Measurements from ENCODE around the gene LMF1.
"Not testable (repeated sequence)": the region's sequence is repeated elsewhere in the genome, so short reads cannot be mapped to it uniquely, and the experiment has no call there.

LMF1 gene

GRCh38 chr16:822909-823297 lies 147.9 kb downstream of the LMF1 start:
- DNase-seq: no peak

DNA sequence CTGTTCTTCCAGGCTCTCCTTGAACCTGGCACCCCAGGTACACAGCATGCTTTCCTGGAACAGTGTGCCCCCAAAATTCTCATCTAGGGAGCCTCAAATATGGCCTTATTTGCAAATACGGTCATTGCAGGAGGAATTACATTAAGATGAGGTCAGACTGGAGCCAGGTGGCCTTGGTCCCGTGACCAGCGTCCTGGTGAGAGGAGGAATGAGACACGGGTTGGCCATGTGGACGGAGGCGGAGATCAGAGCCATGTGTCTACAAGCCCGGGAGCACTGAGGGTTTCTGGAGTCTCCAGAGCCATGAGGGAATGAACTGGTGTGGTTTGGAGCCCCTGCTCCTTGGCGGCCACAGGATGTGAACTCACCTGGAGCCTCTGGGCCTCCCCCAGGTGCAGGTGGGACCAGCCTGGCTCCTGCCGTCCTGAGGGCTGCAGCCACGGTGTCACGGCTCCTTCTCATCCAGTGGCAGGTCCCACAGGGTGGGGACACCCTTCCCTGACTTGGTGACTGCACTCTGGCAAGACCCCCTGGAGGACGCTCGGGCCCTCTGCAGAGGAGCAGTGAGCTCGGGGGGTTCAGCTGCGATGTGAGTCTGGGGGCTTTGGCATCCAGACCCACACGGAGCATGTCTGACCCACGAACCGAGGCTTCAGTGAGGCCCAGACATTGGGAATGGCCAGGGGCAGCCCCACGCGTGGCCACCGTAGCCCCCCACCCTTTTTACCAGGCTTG lies 148.4 kb downstream of the LMF1 start:
- no peak for DNase-seq

- no peak for DNase-seq
These were observed 149.0 kb downstream of the LMF1 start for GRCh38 chr16:821751-822150.

- DNase-seq: no peak
These were observed 150.0 kb downstream of the LMF1 start for GRCh38 chr16:820748-821147.

DNA sequence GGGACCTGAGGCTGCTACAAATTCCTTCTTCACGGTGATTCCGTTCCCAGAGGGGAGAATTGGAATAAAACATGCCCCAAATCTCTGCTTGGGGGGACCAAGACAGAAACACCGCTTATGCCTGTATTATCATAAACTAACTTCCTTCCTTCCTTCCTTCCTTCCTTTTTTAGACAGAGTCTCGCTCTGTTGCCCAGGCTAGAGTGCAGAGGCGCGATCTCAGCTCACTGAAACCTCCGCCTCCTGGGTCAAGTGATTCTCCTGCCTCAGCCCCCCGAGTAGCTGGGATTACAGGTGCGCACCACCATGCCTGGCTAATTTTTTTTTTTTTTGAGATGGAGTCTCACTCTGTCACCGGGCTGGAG lies 150.8 kb downstream of the LMF1 start:
- DNase-seq: not testable (repeated sequence)

- no peak for DNase-seq
These were observed 151.3 kb downstream of the LMF1 start for GRCh38 chr16:819336-820043.

GRCh38 chr16:818592-818991 lies 152.2 kb downstream of the LMF1 start:
- no peak for DNase-seq

GRCh38 chr16:818132-818531 lies 152.7 kb downstream of the LMF1 start:
- no peak for DNase-seq

- no peak for DNase-seq
These were observed 153.5 kb downstream of the LMF1 start for GRCh38 chr16:817001-817906.

- no peak for DNase-seq
These were observed 154.9 kb downstream of the LMF1 start for GRCh38 chr16:815861-816260.

DNA sequence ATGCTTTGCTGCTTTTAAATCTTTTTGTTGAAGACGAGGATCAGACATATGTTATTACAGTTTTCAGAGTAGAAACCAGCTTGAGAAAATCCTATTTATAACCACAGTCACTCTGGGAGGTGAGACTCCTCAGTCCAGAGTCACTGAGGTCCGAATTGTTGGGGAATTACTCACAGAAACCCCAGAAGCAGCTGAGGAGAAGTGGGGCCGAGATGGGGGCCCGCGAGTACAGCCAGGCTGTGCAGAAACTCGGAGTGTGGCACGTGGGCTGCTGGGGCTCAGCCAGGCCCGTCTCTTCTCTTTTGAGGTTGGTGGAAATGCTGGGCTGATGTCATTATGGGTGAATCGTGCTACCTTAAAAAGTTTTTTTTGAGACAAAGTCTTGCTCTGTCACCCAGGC lies 155.8 kb downstream of the LMF1 start:
- no peak for DNase-seq

DNA sequence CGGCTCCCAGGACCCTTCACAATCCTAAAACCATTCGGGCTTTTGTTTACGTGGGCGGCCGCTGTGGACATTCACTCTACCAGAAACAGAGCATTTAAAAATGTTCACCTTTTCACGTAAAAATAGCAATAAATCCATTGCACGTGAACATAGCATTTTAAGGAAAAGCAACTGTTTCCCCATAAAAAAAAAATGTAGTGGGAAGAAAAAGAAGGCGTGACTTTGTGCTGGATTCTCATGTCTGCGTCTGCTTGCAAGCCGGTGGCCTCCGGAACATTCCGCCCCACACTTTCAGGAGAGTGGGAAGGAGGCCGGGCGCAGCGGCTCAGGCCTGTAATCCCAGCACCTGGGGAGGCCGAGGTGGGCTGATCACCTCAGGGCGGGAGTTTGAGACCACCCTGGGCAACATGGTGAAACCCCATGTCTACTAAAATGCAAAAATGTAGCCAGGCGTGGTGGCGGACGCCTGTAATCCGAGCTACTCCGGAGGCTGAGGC lies 156.8 kb downstream of the LMF1 start:
- DNase-seq: no peak

DNA sequence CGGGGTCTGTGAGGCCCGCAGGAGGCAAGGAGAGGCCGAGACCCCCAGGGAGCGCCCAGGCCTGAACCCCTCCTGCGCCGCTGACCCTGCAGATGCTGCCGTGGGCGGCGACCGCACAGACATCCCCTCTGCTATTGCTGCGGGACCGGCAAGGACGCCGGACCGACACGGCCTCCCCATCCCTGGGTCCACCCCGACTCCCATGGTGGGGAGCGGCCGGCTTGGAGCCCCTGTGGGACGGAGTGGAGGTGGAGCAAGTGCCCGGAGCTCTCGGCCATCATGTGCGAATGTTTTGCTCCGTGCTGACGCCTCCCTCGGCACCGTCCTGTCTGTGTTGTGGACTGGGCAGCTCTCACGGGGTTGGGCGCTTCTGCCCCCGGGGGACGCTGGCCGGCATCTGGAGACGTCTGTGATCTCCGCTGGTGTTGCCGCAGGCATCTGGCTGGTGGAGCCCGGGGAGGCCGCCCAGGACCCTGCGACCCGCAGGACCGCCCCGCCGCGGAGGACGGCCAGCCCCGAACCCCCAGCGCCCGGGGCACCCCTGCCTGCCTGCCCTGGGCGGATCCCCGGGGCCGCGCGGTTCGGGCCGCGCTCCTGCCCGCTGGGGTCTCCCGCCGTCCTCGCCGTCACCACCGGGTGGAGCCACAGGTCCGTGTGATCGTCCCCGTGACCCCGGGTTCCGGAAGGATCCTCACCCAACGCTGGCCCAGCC lies 157.4 kb downstream of the LMF1 start:
- peak; percentile 51 to 79 (median 60) for DNase-seq

DNA sequence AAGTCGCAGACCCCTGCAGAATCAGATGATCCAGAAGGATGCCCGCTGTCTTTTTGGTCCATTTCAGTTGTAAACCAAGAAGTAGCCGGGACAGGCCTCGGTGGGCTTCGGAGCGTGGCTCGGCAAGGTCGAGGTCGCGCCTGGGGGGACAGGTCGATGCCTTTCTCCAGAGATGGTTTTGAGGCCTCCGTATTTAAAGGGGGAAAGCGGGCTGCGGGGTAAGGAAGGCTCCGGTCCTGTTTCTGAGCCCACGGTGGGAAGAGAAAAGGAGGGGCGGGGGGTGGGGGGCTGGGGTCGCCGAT lies 162.7 kb downstream of the LMF1 start:
- DNase-seq: no peak

DNA sequence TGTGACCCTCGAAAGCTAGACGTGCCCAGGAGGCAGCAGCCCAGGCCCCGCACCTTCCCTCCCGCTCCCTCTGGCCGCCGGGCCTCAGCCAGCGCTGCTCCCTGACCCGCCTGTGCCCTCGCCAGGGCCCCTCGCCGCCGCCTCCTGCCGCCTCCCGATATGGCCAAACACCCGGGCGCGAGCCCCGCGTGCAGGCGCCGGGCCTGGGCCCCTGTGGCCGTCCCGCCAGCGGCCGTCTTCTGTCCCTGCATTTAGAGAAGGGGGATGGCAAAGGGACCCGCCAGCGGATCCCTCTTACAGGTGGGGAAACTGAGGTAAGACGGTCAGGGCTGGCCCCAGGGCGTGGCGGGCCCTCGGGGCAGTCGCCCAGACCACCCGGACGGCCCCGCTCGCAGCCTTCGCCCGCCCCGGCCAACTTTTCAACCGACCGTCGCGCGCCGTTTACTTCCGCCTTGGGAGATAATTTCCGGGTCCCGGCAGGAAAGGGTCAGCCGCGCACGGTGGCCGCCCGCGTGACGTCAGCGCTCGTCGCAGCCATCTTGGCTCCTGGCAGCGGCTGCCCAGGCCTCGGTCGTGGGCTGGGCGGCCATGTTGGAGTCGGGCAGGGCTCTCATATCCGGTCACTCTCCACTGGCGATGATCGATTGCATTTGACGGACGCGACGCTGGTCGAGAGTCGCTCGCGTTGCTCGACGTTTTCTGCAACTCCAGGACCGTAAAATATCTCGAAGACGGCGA lies 163.3 kb downstream of the LMF1 start:
- peak; percentile 93 to 96 (median 94) for DNase-seq

DNA sequence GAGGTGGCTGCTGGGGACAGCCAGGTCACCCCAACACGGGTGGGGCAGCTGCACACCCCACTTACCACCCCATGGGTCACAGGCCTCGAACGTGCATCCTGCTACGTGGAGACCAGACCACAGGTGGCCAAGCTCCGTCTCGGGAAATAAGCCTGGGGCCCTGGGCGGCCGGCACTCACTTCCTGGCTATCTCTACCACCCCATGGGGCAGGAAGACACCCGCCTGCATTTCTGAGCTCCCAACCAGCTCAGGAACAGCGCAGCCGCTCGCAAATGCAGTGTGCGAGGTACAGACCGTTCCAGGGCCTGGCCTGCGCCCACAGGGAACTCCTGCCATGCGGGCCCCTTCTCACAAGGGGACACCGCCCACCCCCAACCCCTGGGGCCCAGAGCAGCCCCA lies 165.3 kb downstream of the LMF1 start:
- no peak for DNase-seq

DNA sequence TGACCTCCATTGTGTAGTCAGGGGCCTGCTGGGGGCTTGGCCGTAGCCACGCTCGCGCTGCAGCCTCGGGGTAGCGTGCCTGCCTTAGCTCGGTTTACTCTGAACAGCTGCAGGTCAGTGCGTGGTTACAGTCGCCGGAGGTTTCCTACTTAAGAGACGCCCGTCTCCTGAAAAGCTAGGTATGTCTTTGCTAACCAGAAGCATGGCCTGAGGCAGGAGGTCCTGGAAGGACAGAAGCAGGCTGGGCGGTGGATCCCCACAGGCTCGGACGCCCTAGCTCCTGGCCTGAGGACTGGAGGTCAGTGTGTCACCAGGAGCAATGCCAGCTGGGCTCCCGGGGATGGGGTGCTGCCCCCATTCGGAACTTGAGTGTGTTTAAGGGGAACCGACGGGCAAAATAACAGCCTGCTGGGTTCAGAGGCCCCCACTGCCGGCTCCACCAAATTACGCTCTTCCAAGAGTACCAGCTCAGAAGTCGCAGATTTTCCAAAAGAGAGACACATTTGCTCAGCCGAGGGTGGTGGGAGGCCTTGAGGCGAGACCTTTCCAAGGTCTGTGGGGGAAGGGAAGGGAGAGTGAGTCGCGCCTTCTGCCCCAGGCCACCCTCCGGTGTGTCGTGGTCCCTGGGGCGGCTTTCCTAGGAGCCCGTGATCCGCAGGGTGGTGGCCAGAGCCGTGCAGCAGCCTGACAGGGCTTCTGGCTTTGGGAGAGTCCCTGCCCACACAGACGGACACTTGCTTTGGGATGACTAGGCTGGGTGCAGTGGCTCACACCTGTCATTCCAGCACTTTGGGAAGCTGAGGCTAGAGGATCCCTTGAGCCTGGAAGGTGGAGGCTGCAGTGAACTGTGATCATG lies 166.4 kb downstream of the LMF1 start:
- DNase-seq: no peak

DNA sequence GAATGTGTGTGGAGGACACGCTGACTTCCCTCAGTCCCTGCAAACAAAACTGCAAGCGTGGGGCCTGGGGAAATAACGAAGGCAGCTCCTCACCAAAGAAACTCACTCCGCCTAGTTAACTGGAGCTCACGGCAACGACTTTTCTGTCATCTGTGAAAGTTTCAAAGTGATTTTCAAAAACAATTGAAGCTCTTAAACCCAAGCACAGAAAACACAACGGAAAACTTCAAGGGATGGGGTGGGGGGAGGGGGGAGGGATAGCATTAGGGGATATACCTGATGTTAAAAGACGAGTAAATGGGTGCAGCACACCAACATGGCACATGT lies 167.1 kb downstream of the LMF1 start:
- DNase-seq: no peak

Measured in suppressor macrophage treated with lipopolysaccharide for 1 hour (primary cell).